B cell (primary cell): ENCODE data around the gene DNMBP. TPM values are rescaled to one million over a fixed set of nuclear protein-coding genes. Genes with fewer than 3 reads are reported as not detected.

ENCODE experiments used
- ATAC-seq: fragments of 200-7000 bp; cut with Tn5 transposase; one replicate; pipeline ENCODE4 v1.10.0; 2021; ENCODE audit warnings: low read depth, mild to moderate bottlenecking, moderate number of reproducible peaks, moderate library complexity
- CTCF ChIA-PET: fragments of 350-600 bp; sonication (Branson Sonifier 250); formaldehyde crosslinking; loops from one replicate; lab custom pipeline; 2021; ENCODE audit warnings: antibody characterized with exemption, inconsistent platforms; lab: Charles Lee
- POLR2A ChIA-PET: fragments of 350-600 bp; sonication (Branson Sonifier 250); formaldehyde crosslinking; loops from one replicate; lab custom pipeline; 2021; ENCODE audit warnings: antibody characterized with exemption; lab: Charles Lee
- DNase-seq: peaks from one replicate; pipeline ENCODE4 v3.0.0; 2013
- H2AFZ ChIP-seq: 2 replicates; pipeline ENCODE4 v1.6.1; 2012; ENCODE audit warnings: mild to moderate bottlenecking, low read depth, low read length; ENCODE audit not compliant: insufficient read depth, poor library complexity, severe bottlenecking
- H3K27ac ChIP-seq, 2 donors: 1 replicate in 1 of 2; 2 replicates in 1 of 2; pipeline ENCODE4 v1.5.1; 2012 to 2013; ENCODE audit warnings: low read length in 2 of 2, mild to moderate bottlenecking in 2 of 2, moderate library complexity in 1 of 2
- H3K27me3 ChIP-seq, 4 experiments: fragments of 200-600 bp in 1 of 4; sonication (generic) in 1 of 4; replicated peaks in 1 of 4; 1 replicate in 2 of 4; 2 replicates in 2 of 4; pipeline versions ENCODE4 v1.6.1 to v1.7.0; 2013 to 2016; ENCODE audit warnings: low read length in 3 of 4, mild to moderate bottlenecking in 2 of 4, mixed read lengths in 1 of 4, moderate library complexity in 1 of 4; ENCODE audit not compliant: insufficient read depth in 4 of 4, control insufficient read depth in 3 of 4; ENCODE audit errors: control extremely low read depth in 1 of 4
- H3K36me3 ChIP-seq, 2 experiments: replicated peaks in 1 of 2; 1 replicate in 1 of 2; 2 replicates in 1 of 2; pipeline versions ENCODE4 v1.6.1 to v1.7.1; 2013; ENCODE audit warnings: low read length in 1 of 2; ENCODE audit not compliant: insufficient read depth in 2 of 2, control insufficient read depth in 1 of 2; ENCODE audit errors: control extremely low read depth in 1 of 2, extremely low read depth in 1 of 2
- H3K4me1 ChIP-seq, 2 donors: fragments of 200-600 bp in 1 of 2; sonication (generic) in 1 of 2; 1 replicate in 1 of 2; 2 replicates in 1 of 2; pipeline versions ENCODE4 v1.5.1 to v1.6.1; 2013 to 2017; ENCODE audit warnings: low read length in 2 of 2; ENCODE audit not compliant: control insufficient read depth in 2 of 2, insufficient read depth in 2 of 2
- H3K4me2 ChIP-seq: replicated peaks from 2 replicates; pipeline ENCODE3; 2012; ENCODE audit warnings: mild to moderate bottlenecking, low read depth, low read length; ENCODE audit not compliant: poor library complexity, severe bottlenecking
- H3K4me3 ChIP-seq, 5 experiments: fragments of 200-600 bp in 1 of 5; sonication (generic) in 1 of 5; 1 replicate in 3 of 5; 2 replicates in 2 of 5; pipeline versions ENCODE4 v1.5.1 to v1.7.0; 2011 to 2016; ENCODE audit warnings: low read length in 4 of 5, mild to moderate bottlenecking in 4 of 5, low read depth in 2 of 5, control low read depth in 1 of 5, moderate library complexity in 1 of 5; ENCODE audit not compliant: insufficient read depth in 1 of 5; ENCODE audit errors: control extremely low read depth in 1 of 5, extremely low read depth in 1 of 5
- H3K79me2 ChIP-seq: fragments of 200-600 bp; sonication (generic); one replicate; pipeline ENCODE4 v1.6.0; 2016; ENCODE audit warnings: low read length; ENCODE audit not compliant: control insufficient read depth, insufficient read depth
- H3K9ac ChIP-seq: fragments of 200-600 bp; sonication (generic); 2 replicates; pipeline ENCODE4 v1.6.1; 2017; ENCODE audit warnings: mild to moderate bottlenecking, low read length, moderate library complexity
- H3K9me3 ChIP-seq, 3 donors: one replicate each; pipeline versions ENCODE4 v1.6.1 to v1.7.1; 2013; ENCODE audit warnings: low read length in 2 of 3; ENCODE audit not compliant: control insufficient read depth in 2 of 3, insufficient read depth in 1 of 3; ENCODE audit errors: control extremely low read depth in 1 of 3
- H4K20me1 ChIP-seq: 2 replicates; pipeline ENCODE4 v1.6.0; 2012; ENCODE audit warnings: mild to moderate bottlenecking, low read length; ENCODE audit not compliant: insufficient read depth, control insufficient read depth, poor library complexity, severe bottlenecking
- H3K27ac Mint-ChIP-seq: one replicate; pipeline ENCODE4 v1.8.0; 2021; ENCODE audit warnings: mixed read lengths
- H3K27me3 Mint-ChIP-seq: one replicate; pipeline ENCODE4 v1.8.0; 2021; ENCODE audit warnings: mixed read lengths
- H3K4me1 Mint-ChIP-seq: one replicate; pipeline ENCODE4 v1.8.0; 2021; ENCODE audit warnings: mixed read lengths
- H3K4me3 Mint-ChIP-seq: one replicate; pipeline ENCODE4 v1.8.0; 2021; ENCODE audit warnings: mixed read lengths
- H3K9me3 Mint-ChIP-seq: one replicate; pipeline ENCODE4 v1.8.0; 2022; ENCODE audit warnings: mixed read lengths; ENCODE audit not compliant: insufficient read depth
- EZH2 ChIP-seq: IDR thresholded peaks from 2 replicates; pipeline ENCODE4 v1.6.1; 2012; ENCODE audit warnings: borderline replicate concordance, low read depth, mild to moderate bottlenecking, moderate library complexity, low read length; ENCODE audit not compliant: insufficient read depth, poor library complexity, severe bottlenecking
- WGBS: methylation state at CpG from one replicate; pipeline ENCODE4 v1.1.5; 2013; ENCODE audit warnings: missing lambda C conversion rate; ENCODE audit not compliant: insufficient coverage; 5-methylcytosine and 5-hydroxymethylcytosine counted together
- intact Hi-C: fragments of 100-400 bp; cut with micrococcal nuclease; formaldehyde crosslinking; loops from one replicate; pipeline ENCODE4 v1.10.0; 2022
- polyA plus RNA-seq: library from polyadenylated mRNA; depleted of rRNA; stranded (reverse); fragments of >200 nt; gene quantifications from 2 replicates; pipeline ENCODE4 v1.2.3, GENCODE V29; 2012
- total RNA-seq, 2 donors: library from RNA; stranded (reverse); fragments of 120-200 nt in 1 of 2; gene quantifications; 1 replicate in 1 of 2; 2 replicates in 1 of 2; pipeline versions ENCODE4 v1.2.3 to v1.2.4, GENCODE V29; 2013 to 2022
- TF ChIP-seq, protein P1 (sequence below): fragments of 200-600 bp; IDR thresholded peaks from one replicate; pipeline ENCODE4 v1.8.0; 2022; ENCODE audit warnings: antibody characterized with exemption, mild to moderate bottlenecking

Gene DNMBP
- total and polyA plus RNA-seq, 2 donors (not counting 1 experiment from before 2014, with no cell fraction given): 12.8 to 22.6 TPM

DNA sequence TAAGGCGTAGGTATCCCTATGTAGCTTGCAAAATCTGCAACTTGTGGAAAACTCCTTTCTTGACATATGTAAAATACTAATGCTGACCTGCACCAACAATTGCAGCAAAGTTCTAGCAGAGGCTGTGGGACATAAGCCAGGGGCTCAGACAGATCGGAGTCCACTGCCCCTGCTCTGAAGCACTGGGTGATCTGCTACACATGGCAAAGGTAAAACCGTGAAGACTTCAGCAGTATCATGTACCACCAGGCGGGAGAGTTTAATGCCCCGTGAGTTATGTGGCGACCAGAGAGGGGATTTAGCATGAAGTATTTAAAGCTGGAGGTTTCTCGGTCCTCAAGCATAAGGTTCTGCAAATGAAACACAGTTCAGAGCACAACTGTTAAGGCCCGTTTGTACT lies 150.9 kb downstream of the DNMBP start:
- no peak for DNase-seq
- H3K27me3 Mint-ChIP-seq: peaks cover 4% of the 10 kb centered on the region
- Histone ChIP-seq H3K4me1 (no peaks in the 10 kb centered on the region), H4K20me1 (no peaks in the 10 kb centered on the region), H3K27me3 (no peaks in the 10 kb centered on the region), H3K79me2 (no peaks in the 10 kb centered on the region), H3K4me3 (no peak overlapping the region), H3K36me3 (no peaks in the 10 kb centered on the region), H3K27ac (no peak overlapping the region), H3K4me2 (no peak overlapping the region), H3K9ac (no peak overlapping the region), H2AFZ (no peak overlapping the region), H3K9me3 (no peaks in the 10 kb centered on the region)
- H3K9me3 Mint-ChIP-seq: no peaks in the 10 kb centered on the region
- WGBS: 98% methylated on average over 6 of the region's 8 CpGs
- H3K4me3 Mint-ChIP-seq: no peak overlapping the region
- H3K27ac Mint-ChIP-seq: no peak overlapping the region
- H3K4me1 Mint-ChIP-seq: no peaks in the 10 kb centered on the region
- ChIA-PET CTCF (interaction anchor here (0.7 to 4.9 kb wide), 5 partner anchors 11 to 187 kb away, joined by 3 to 28 read pairs (median 7); partner anchors contain the start of gene DNMBP), POLR2A (no interaction called here)
- ATAC-seq: no peak
- TF ChIP-seq, protein P1, sequence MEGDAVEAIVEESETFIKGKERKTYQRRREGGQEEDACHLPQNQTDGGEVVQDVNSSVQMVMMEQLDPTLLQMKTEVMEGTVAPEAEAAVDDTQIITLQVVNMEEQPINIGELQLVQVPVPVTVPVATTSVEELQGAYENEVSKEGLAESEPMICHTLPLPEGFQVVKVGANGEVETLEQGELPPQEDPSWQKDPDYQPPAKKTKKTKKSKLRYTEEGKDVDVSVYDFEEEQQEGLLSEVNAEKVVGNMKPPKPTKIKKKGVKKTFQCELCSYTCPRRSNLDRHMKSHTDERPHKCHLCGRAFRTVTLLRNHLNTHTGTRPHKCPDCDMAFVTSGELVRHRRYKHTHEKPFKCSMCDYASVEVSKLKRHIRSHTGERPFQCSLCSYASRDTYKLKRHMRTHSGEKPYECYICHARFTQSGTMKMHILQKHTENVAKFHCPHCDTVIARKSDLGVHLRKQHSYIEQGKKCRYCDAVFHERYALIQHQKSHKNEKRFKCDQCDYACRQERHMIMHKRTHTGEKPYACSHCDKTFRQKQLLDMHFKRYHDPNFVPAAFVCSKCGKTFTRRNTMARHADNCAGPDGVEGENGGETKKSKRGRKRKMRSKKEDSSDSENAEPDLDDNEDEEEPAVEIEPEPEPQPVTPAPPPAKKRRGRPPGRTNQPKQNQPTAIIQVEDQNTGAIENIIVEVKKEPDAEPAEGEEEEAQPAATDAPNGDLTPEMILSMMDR: no peak
- TF ChIP-seq EZH2: no peak
- intact Hi-C loops: no loop called here

DNA sequence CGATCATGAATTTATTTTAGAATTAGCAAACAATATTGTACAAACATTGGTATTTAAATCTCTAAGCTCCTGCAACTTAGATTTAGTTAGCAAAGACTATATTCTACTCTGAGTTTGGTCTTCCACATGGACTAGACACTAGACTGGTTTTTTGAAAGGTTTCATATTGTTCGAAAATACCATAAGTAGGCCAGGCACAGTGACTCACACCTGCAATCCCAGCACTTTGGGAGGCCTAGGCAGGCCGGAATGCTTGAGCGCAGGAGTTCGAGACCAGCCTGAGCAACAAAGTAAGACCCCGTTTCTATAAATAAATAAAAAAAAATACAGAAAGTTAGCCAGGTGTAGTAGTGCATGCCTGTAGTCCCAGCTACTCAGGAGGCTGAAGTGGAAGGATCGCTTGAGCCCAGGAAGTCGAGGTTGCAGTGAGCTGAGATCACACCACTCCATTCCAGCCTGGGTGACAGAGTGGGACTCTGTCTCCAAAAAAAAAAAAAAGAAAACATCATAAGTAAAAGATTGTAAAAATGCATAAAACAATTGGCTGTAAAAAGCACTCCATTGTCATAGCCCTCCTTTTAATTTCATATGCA lies 154.2 kb downstream of the DNMBP start:
- TF ChIP-seq, protein P1: no peak
- H3K36me3 ChIP-seq: peaks cover 0 to 3% of the 10 kb centered on the region in 2 experiments
- no peak overlapping the region for H2AFZ ChIP-seq
- no peaks in the 10 kb centered on the region for H3K27me3 ChIP-seq
- no peak overlapping the region for H3K4me3 Mint-ChIP-seq
- H3K27ac ChIP-seq: no peak overlapping the region
- H3K4me3 ChIP-seq: no peak overlapping the region
- H4K20me1 ChIP-seq: no peaks in the 10 kb centered on the region
- no peaks in the 10 kb centered on the region for H3K4me1 ChIP-seq
- ATAC-seq (no peak), DNase-seq (no peak)
- POLR2A ChIA-PET: no interaction called here
- H3K79me2 ChIP-seq: no peaks in the 10 kb centered on the region
- H3K4me1 Mint-ChIP-seq: no peaks in the 10 kb centered on the region
- intact Hi-C loops: no loop called here
- H3K27me3 Mint-ChIP-seq: no peaks in the 10 kb centered on the region
- no peak overlapping the region for H3K4me2 ChIP-seq
- no peak overlapping the region for H3K27ac Mint-ChIP-seq
- 100% methylated on average over 1 of the region's 8 CpGs for WGBS
- H3K9ac ChIP-seq: no peak overlapping the region
- CTCF ChIA-PET: interaction anchor here (0.6 to 13.8 kb wide), 5 partner anchors 10 to 500 kb away, joined by 3 to 525 read pairs (median 3); no protein-coding TSS in a partner anchor
- H3K9me3 Mint-ChIP-seq: no peaks in the 10 kb centered on the region
- no peaks in the 10 kb centered on the region for H3K9me3 ChIP-seq
